CD4-positive, alpha-beta T cell treated with Interleukin-1 beta for 1 hour (primary cell): Measurements from ENCODE around the gene LYRM2.

Source experiments
- DNase-seq, 2 donors: peaks; one replicate each; pipeline ENCODE4 v3.0.0-alpha.2; 2020 to 2022

The LYRM2 gene

GRCh38 chr6:89553431-89553830, 85.1 kb downstream of the LYRM2 start:
- DNase-seq = no peak

GRCh38 chr6:89547281-89547680, 91.3 kb downstream of the LYRM2 start:
- no peak for DNase-seq

- no peak for DNase-seq
Measured at GRCh38 chr6:89542866-89543265, 95.7 kb downstream of the LYRM2 start.

GRCh38 chr6:89542081-89542857, 96.3 kb downstream of the LYRM2 start:
- no peak for DNase-seq

GRCh38 chr6:89539779-89540178, 98.8 kb downstream of the LYRM2 start:
- DNase-seq = no peak

GRCh38 chr6:89536231-89536630, 102.3 kb downstream of the LYRM2 start:
- DNase-seq = no peak

- DNase-seq = no peak
Measured at GRCh38 chr6:89530982-89531381, 107.6 kb downstream of the LYRM2 start.

GRCh38 chr6:89528866-89529265, 109.7 kb downstream of the LYRM2 start:
- no peak for DNase-seq

GRCh38 chr6:89527634-89528033, 110.9 kb downstream of the LYRM2 start:
- DNase-seq = peak; percentile 0 to 5

GRCh38 chr6:89526563-89526869, 112.0 kb downstream of the LYRM2 start:
- no peak for DNase-seq

GRCh38 chr6:89525786-89526562, 112.6 kb downstream of the LYRM2 start:
- DNase-seq = no peak

- no peak for DNase-seq
Measured at GRCh38 chr6:89522778-89523177, 115.8 kb downstream of the LYRM2 start.

GRCh38 chr6:89520736-89521135, 117.8 kb downstream of the LYRM2 start:
- DNase-seq = no peak

- DNase-seq = no peak
Measured at GRCh38 chr6:89518352-89519055, 120.0 kb downstream of the LYRM2 start.
